Liver (tissue), 9 donors: ENCODE results near the gene LYRM7. TPM values are rescaled to one million over a fixed set of nuclear protein-coding genes. Genes with fewer than 3 reads are reported as not detected.

Source experiments
- DNase-seq: peaks from one replicate; pipeline ENCODE4 v3.0.0-alpha.2; 2017; ENCODE audit warnings: low spot score
- H3K27ac ChIP-seq, 2 donors: one replicate each; pipeline ENCODE4 v1.7.0; 2013; ENCODE audit warnings: inconsistent platforms in 2 of 2, low read length in 2 of 2, control low read depth in 1 of 2, low read depth in 1 of 2, mild to moderate bottlenecking in 1 of 2
- H3K27me3 ChIP-seq, 4 donors: one replicate each; pipeline versions ENCODE4 v1.6.1 to v1.7.0; 2013; ENCODE audit warnings: low read length in 3 of 4, inconsistent platforms in 1 of 4, mild to moderate bottlenecking in 1 of 4, moderate library complexity in 1 of 4; ENCODE audit not compliant: control insufficient read depth in 4 of 4, insufficient read depth in 4 of 4
- H3K36me3 ChIP-seq, 4 donors: one replicate each; pipeline versions ENCODE4 v1.6.1 to v1.7.0; 2013; ENCODE audit warnings: low read length in 3 of 4, mild to moderate bottlenecking in 3 of 4, low read depth in 1 of 4, moderate library complexity in 1 of 4; ENCODE audit not compliant: control insufficient read depth in 4 of 4, insufficient read depth in 3 of 4
- H3K4me1 ChIP-seq, 4 donors: one replicate each; pipeline versions ENCODE4 v1.6.1 to v1.7.0; 2013; ENCODE audit warnings: low read length in 3 of 4, mild to moderate bottlenecking in 3 of 4, moderate library complexity in 1 of 4; ENCODE audit not compliant: control insufficient read depth in 4 of 4, insufficient read depth in 4 of 4
- H3K4me3 ChIP-seq, 3 donors: one replicate each; pipeline versions ENCODE4 v1.6.1 to v1.7.0; 2013; ENCODE audit warnings: low read length in 3 of 3, control low read depth in 1 of 3, low read depth in 1 of 3, mild to moderate bottlenecking in 1 of 3
- H3K9ac ChIP-seq, 2 donors: one replicate each; pipeline ENCODE4 v1.7.0; 2013; ENCODE audit warnings: low read length in 2 of 2, mild to moderate bottlenecking in 2 of 2, moderate library complexity in 2 of 2, control low read depth in 1 of 2, low read depth in 1 of 2
- H3K9me3 ChIP-seq, 4 donors: one replicate each; pipeline versions ENCODE4 v1.6.1 to v1.7.0; 2013; ENCODE audit warnings: low read length in 3 of 4; ENCODE audit not compliant: control insufficient read depth in 4 of 4
- CTCF ChIP-seq: fragments of 150-350 bp; IDR thresholded peaks from 2 replicates; pipeline ENCODE4 v1.5.1; 2017; ENCODE audit warnings: improper control_type of control experiment, low read depth, low read length; ENCODE audit not compliant: missing input control
- EGR1 ChIP-seq, 2 donors: IDR thresholded peaks; 2 replicates each; pipeline ENCODE4 v1.6.1; 2016 to 2018; ENCODE audit warnings: antibody characterized with exemption in 2 of 2, low read depth in 2 of 2
- FOXA1 ChIP-seq: IDR thresholded peaks from 2 replicates; pipeline ENCODE4 v1.6.1; 2016; ENCODE audit warnings: antibody characterized with exemption
- FOXA2 ChIP-seq: IDR thresholded peaks from 2 replicates; pipeline ENCODE4 v1.6.1; 2016; ENCODE audit warnings: antibody characterized with exemption
- GABPA ChIP-seq, 2 donors: IDR thresholded peaks in 1 of 2; conservative IDR thresholded peaks in 1 of 2; 2 replicates each; pipeline ENCODE4 v1.6.1; 2016; ENCODE audit warnings: antibody characterized with exemption in 2 of 2, mild to moderate bottlenecking in 1 of 2, moderate library complexity in 1 of 2
- HNF4A ChIP-seq, 2 donors: conservative IDR thresholded peaks; 2 replicates each; pipeline ENCODE4 v1.6.1; 2016; ENCODE audit warnings: antibody characterized with exemption in 2 of 2, mild to moderate bottlenecking in 2 of 2
- HNF4G ChIP-seq: IDR thresholded peaks from 2 replicates; pipeline ENCODE4 v1.6.1; 2016; ENCODE audit warnings: antibody characterized with exemption
- JUND ChIP-seq, 2 donors: IDR thresholded peaks; 2 replicates each; pipeline ENCODE4 v1.6.1; 2016; ENCODE audit warnings: antibody characterized with exemption in 2 of 2
- NR2F2 ChIP-seq: IDR thresholded peaks from 2 replicates; pipeline ENCODE4 v1.6.1; 2016; ENCODE audit warnings: antibody characterized with exemption
- RAD21 ChIP-seq, 2 donors: IDR thresholded peaks; 2 replicates each; pipeline ENCODE4 v1.6.1; 2016; ENCODE audit warnings: antibody characterized with exemption in 2 of 2, mild to moderate bottlenecking in 2 of 2
- RXRA ChIP-seq, 2 donors: IDR thresholded peaks; 2 replicates each; pipeline ENCODE4 v1.6.1; 2017 to 2018; ENCODE audit warnings: antibody characterized with exemption in 2 of 2, mild to moderate bottlenecking in 1 of 2
- SP1 ChIP-seq: IDR thresholded peaks from 2 replicates; pipeline ENCODE4 v1.6.1; 2018; ENCODE audit warnings: antibody characterized with exemption, mild to moderate bottlenecking
- TAF1 ChIP-seq: conservative IDR thresholded peaks from 2 replicates; pipeline ENCODE4 v1.6.1; 2016; ENCODE audit warnings: antibody characterized with exemption, mild to moderate bottlenecking
- YY1 ChIP-seq: IDR thresholded peaks from 2 replicates; pipeline ENCODE4 v1.6.1; 2016; ENCODE audit warnings: antibody characterized with exemption, mild to moderate bottlenecking
- WGBS: extraction: QIAGEN DNeasy Blood & Tissue Kit; methylation state at CpG from one replicate; pipeline ENCODE4 v1.1.7; 2013; 5-methylcytosine and 5-hydroxymethylcytosine counted together
- polyA plus RNA-seq, 2 donors: library from polyadenylated mRNA; stranded (reverse) in 1 of 2; unstranded in 1 of 2; fragments of 200-250 nt in 1 of 2; fragments of >200 nt in 1 of 2; fragmentation: Nextera tagmentation in 1 of 2; extraction: Ambion mirVana in 1 of 2; gene quantifications; one replicate each; pipeline versions ENCODE4 v1.2.1 to v1.2.3, GENCODE V29; 2013 to 2015
- total RNA-seq, 2 donors: library from RNA; depleted of rRNA; stranded (reverse); fragments of >200 nt; gene quantifications; one replicate each; pipeline ENCODE4 v1.2.3, GENCODE V29; 2014
- TF ChIP-seq, protein P1 (sequence below): IDR thresholded peaks from 2 replicates; pipeline ENCODE4 v1.6.1; 2016; ENCODE audit warnings: antibody characterized with exemption
- TF ChIP-seq, protein P2 (sequence below): IDR thresholded peaks from 2 replicates; pipeline ENCODE4 v1.6.1; 2016; ENCODE audit warnings: antibody characterized with exemption, mild to moderate bottlenecking
- TF ChIP-seq, protein P3 (sequence below): IDR thresholded peaks from 2 replicates; pipeline ENCODE4 v1.6.1; 2016; ENCODE audit warnings: antibody characterized with exemption
- donor health status: healthy.
- donor health status: healthy.
- donor health status: healthy.
- donor health status: healthy.
- donor health status: healthy.

The LYRM7 gene
- total and polyA plus RNA-seq, 4 donors, result 2.3 to 7.5 (median 5.8) TPM

- TF ChIP-seq, protein P1, sequence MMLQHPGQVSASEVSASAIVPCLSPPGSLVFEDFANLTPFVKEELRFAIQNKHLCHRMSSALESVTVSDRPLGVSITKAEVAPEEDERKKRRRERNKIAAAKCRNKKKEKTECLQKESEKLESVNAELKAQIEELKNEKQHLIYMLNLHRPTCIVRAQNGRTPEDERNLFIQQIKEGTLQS, result no peak
- TF ChIP-seq RXRA (IDR thresholded peaks at IDR 0.05) (no peak), TAF1 (no peak), HNF4A (conservative IDR thresholded peaks at IDR 0.05) (no peak), SP1 (no peak)
- TF ChIP-seq, protein P2, sequence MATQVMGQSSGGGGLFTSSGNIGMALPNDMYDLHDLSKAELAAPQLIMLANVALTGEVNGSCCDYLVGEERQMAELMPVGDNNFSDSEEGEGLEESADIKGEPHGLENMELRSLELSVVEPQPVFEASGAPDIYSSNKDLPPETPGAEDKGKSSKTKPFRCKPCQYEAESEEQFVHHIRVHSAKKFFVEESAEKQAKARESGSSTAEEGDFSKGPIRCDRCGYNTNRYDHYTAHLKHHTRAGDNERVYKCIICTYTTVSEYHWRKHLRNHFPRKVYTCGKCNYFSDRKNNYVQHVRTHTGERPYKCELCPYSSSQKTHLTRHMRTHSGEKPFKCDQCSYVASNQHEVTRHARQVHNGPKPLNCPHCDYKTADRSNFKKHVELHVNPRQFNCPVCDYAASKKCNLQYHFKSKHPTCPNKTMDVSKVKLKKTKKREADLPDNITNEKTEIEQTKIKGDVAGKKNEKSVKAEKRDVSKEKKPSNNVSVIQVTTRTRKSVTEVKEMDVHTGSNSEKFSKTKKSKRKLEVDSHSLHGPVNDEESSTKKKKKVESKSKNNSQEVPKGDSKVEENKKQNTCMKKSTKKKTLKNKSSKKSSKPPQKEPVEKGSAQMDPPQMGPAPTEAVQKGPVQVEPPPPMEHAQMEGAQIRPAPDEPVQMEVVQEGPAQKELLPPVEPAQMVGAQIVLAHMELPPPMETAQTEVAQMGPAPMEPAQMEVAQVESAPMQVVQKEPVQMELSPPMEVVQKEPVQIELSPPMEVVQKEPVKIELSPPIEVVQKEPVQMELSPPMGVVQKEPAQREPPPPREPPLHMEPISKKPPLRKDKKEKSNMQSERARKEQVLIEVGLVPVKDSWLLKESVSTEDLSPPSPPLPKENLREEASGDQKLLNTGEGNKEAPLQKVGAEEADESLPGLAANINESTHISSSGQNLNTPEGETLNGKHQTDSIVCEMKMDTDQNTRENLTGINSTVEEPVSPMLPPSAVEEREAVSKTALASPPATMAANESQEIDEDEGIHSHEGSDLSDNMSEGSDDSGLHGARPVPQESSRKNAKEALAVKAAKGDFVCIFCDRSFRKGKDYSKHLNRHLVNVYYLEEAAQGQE, result no peak
Observed at GRCh38 chr5:131221888-131222287, 51.1 kb downstream of the LYRM7 start (continued).

- H3K27ac ChIP-seq, result no peak overlapping the region
- no peaks in the 10 kb centered on the region for H3K4me1 ChIP-seq
- no peaks in the 10 kb centered on the region for H3K27me3 ChIP-seq
- no peaks in the 10 kb centered on the region for H3K9me3 ChIP-seq
- H3K9ac ChIP-seq, result no peak overlapping the region
- TF ChIP-seq FOXA2 (no peak), JUND (IDR thresholded peaks at IDR 0.05) (no peak), SP1 (no peak), YY1 (no peak), FOXA1 (no peak), CTCF (no peak)
- TF ChIP-seq, protein P1, result no peak
- no peak overlapping the region for H3K4me3 ChIP-seq
- H3K36me3 ChIP-seq, result no peaks in the 10 kb centered on the region
- DNase-seq, result no peak
Observed at GRCh38 chr5:131222731-131223130, 52.0 kb downstream of the LYRM7 start.

DNA sequence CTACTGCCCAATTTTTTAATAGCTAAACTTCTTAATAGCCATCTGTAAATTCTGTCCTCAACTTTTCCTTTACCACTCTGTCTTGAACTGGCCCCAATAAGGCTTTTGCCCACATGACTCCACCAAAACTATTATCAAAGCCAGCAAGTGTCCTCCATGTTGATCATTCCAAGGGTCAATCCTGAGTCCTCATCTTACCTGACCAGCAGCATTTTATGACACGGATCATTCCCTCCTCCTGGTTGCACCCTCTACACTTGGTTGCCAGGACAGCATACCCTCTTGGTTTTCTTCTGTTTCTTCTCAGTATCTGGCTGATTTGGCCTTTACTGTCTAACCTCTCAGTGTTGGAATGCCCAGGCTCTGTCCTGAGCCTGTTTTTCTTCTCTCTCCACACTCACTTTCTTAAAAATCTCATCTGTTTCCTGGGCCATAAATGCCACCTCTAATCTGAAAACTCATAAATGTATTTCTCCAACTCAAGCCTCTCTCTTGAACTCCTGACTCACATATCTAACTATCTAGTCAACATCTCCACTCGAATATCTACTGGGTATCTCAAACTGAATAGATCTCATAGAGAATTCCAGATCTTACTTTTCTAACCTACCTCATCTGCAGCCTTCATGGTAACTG is 53.1 kb downstream of the LYRM7 start:
- Histone ChIP-seq H3K4me3 (no peak overlapping the region), H3K9me3 (no peaks in the 10 kb centered on the region), H3K9ac (no peak overlapping the region), H3K36me3 (no peaks in the 10 kb centered on the region), H3K4me1 (no peaks in the 10 kb centered on the region), H3K27ac (no peak overlapping the region), H3K27me3 (no peaks in the 10 kb centered on the region)
- TF ChIP-seq FOXA2, result no peak
- TF ChIP-seq NR2F2, result no peak
- TF ChIP-seq, protein P3, sequence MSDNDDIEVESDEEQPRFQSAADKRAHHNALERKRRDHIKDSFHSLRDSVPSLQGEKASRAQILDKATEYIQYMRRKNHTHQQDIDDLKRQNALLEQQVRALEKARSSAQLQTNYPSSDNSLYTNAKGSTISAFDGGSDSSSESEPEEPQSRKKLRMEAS, result no peak
- TF ChIP-seq SP1, result no peak
- no peak for TF ChIP-seq GABPA (IDR thresholded peaks at IDR 0.05 in 1 of 2, conservative IDR thresholded peaks at IDR 0.05 in 1 of 2)
- no peak for TF ChIP-seq JUND (IDR thresholded peaks at IDR 0.05)
- TF ChIP-seq FOXA1, result no peak
- TF ChIP-seq CTCF, result no peak
- TF ChIP-seq, protein P2, result no peak
- TF ChIP-seq TAF1, result no peak
- TF ChIP-seq EGR1 (IDR thresholded peaks at IDR 0.05; ENCODE audit: low read depth in 2 of 2), result no peak
- no peak for TF ChIP-seq RXRA (IDR thresholded peaks at IDR 0.05)
- TF ChIP-seq RAD21 (IDR thresholded peaks at IDR 0.05), result no peak
- TF ChIP-seq HNF4G, result no peak
- DNase-seq, result no peak
- 75% methylated on average over 2 of the region's 2 CpGs for WGBS
